ENCODE data around the gene CABLES2. TPM values are rescaled to one million over a fixed set of nuclear protein-coding genes. Genes with fewer than 3 reads are reported as not detected.

CABLES2 gene, protein sequence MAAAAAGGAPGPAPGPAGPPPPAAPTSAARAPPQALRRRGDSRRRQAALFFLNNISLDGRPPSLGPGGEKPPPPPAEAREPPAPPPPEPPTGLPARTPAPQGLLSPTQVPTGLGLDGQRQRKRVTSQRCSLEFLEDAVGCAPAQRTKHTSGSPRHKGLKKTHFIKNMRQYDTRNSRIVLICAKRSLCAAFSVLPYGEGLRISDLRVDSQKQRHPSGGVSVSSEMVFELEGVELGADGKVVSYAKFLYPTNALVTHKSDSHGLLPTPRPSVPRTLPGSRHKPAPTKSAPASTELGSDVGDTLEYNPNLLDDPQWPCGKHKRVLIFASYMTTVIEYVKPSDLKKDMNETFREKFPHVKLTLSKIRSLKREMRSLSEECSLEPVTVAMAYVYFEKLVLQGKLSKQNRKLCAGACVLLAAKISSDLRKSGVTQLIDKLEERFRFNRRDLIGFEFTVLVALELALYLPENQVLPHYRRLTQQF
- 2.2 and 4.0 TPM in 2 replicates for total RNA-seq (2014; rRNA removed; shearing (Covaris generic))

DNA sequence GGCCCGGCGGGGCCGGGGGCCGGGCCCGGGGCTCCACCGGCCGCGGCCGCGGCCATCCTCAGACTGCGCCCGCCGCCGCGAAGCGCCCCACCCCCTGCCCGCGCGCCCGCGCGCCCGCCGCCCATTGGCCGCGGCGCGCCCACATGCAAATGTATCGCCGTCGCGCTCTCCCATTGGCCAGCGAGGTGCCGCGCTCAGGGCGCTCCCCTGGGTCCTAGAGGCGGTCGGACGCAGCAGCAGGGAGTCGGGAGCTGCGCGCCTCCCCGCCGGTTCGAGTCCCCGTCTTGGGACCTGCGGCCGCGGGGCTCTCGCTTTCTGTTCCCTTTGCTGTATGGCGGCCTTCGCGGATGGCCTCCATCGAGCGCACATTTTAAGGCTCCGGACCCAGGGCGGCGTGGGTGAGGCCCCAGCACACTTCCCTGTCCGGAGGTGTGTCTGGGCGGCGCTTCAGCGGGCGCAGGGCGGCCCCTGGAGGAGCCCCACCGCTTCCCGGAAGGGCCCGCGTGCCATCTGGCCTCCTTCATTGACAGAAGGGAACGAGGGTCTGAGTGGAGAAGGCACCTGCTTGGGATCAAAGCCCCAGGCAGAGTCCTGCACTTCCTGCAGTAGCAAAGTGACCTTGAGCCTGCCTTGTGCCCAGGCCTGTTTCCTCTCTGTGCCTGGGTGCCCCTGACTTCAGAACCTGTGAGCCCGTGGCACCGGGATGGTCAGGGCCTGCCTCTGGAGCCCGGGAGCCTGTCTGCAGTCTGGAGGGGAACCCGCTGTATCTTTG is at the start of gene CABLES2:
CABLES2 (minus strand) TSS at position 65 of the 772 bp plus-strand sequence; CDS start at position 56, 9 bp downstream.

DNA sequence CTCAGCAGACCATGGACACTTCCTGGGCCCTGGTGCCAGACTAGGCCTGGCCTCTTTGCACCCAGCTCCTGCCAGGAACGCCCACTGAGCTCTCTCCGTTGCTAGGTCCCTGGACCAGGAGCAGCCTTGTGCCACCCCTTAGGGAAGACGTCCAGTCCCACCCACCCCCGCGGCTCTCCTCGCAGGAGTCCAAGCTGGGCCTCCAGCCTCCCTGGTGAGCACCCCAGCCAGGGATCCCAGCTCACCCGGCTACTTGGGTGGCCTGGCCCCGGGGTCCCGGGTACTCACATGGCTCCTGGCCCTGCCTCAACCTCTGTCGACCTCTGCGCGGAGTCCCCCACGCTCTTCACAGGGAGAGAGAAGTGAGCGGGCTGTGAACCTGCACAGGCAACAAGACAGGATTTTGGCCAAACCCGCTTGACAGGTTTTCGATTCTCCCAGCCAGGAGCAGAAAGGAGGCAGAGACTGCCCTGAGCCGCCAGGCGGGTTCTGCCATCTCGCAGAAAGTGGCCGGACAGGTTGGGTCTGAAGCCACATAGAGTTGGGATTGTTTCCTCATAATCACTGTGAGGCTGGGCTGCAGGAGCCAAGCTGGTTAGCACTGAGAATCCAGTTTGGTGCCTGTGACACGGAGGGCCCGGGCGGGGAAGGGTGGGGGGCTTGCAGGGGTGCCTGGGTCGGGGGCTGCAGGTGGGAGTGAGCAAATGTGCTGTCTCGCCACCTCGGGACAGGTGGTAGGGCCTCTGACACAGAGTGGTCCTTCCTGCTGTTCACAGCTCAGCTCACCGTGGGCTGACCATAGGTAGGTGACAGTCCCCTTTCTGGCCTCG is 20.3 kb upstream of the CABLES2 start, which contains the start of gene RBBP8NL:
RBBP8NL (minus strand) TSS at position 368 of the 830 bp plus-strand sequence. CDS start 7,892 bp downstream, outside the sequence.

DNA sequence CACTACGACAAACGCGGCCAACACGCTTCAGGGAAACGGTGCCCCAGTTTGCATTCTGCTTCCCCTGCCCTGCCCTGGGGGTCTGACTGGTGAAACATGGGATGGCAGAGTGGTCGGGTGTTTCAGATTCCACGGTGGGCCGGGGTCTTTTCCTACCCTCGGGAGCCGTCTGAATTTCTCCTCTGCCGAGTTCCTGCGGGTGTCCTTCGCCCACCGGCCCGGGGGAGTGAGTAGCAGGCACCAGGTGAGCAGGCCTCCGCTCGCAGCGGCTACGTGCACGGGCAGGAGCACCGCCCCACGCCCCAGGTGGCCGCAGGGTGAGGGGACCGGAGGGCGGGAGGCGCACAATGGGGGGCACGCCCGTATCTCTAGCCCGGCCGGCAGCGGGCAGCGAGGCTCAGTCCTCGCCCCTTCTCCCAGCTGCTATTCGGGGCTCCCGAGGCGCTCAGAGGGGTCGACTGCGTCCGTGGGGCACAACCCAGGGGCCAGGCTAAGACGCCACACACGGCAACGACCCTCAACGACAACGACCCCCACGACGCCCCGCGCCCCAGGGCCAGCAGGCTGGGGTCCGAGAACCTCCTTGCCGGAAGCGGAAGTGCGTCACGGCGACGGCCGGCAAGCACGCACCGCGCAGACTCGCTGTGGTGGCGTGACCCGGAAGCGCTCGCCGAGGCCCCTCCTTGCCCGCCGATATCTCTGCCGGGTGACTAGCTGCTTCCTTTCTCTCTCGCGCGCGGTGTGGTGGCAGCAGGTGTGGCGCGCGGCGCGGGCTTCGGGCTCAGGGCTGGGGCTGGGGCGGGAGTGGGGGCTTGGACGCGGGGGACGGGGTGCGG is 20.5 kb downstream of the CABLES2 start, which contains the start of gene RPS21:
RPS21 (plus strand) TSS at position 721 of the 836 bp plus-strand sequence. CDS start 236 bp downstream, outside the sequence.

DNA sequence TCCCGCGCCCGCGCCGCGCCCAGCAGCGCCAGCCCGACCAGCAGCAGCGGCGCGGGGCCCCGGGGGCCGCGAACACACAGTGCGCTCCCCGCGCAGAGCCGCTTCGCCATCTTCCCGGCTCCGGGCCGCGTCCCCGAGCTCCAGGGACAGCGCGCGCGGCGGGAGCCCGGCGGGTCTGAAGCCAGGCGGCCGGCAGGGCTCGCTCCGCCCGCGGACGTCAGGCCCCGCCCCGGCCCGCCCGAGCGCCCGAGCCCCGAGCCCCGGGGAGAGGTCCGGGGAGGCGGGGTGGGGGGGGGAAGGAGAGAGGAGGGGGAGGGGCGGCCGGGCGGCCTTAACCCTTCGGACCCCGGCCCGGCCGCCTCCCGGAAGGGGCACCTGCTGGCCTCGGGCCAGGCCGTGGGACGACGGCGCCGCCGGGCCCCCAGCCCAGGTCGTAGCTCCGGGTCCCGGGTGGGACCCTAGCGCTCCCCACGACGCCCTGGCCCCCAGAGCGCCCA is 39.9 kb downstream of the CABLES2 start, which contains the start of gene LAMA5:
LAMA5 (minus strand) TSS at position 177 of the 497 bp plus-strand sequence; CDS start at position 110, 67 bp downstream.

Other genes starting within 250 kb of the CABLES2 start
- 30.0 and 42.6 TPM in 2 replicates for gene MTG2, start 224.3 kb downstream of the CABLES2 start, total RNA-seq (2014; rRNA removed; shearing (Covaris generic))
- gene HRH3, start 187.0 kb downstream of the CABLES2 start, total RNA-seq (2014; rRNA removed; shearing (Covaris generic)) = not detected in 2 replicates
- gene OSBPL2, start 168.8 kb downstream of the CABLES2 start, total RNA-seq (2014; rRNA removed; shearing (Covaris generic)) = 15.9 and 18.7 TPM in 2 replicates
- 276 and 286 TPM in 2 replicates for gene ADRM1, start 104.3 kb downstream of the CABLES2 start, total RNA-seq (2014; rRNA removed; shearing (Covaris generic))
- 43.2 and 54.2 TPM in 2 replicates for gene LAMA5, start 40.0 kb downstream of the CABLES2 start, total RNA-seq (2014; rRNA removed; shearing (Covaris generic))
- gene RPS21, start 20.2 kb downstream of the CABLES2 start, total RNA-seq (2014; rRNA removed; shearing (Covaris generic)) = 2,047 and 2,469 TPM in 2 replicates
- 0.03 TPM in 1 of 2 replicates, not detected in the other for gene RBBP8NL, start 20.3 kb upstream of the CABLES2 start, total RNA-seq (2014; rRNA removed; shearing (Covaris generic))
- not detected in 2 replicates for gene GATA5, start 68.7 kb upstream of the CABLES2 start, total RNA-seq (2014; rRNA removed; shearing (Covaris generic))
- gene SLCO4A1, start 235.2 kb upstream of the CABLES2 start, total RNA-seq (2014; rRNA removed; shearing (Covaris generic)) = 130 and 131 TPM in 2 replicates

Measured in A375 (cell line).